SKM-1 treated with dmso at 0.1 percent for 144 hours (cell line): ENCODE results near the gene GIGYF2.
A peak's percentile ranks its signal among the peaks of the same experiment; 100 is the strongest.
"Not testable (repeated sequence)": the region's sequence is repeated elsewhere in the genome, so short reads cannot be mapped to it uniquely, and the experiment has no call there.

ENCODE experiments used
- DNase-seq: peaks from one replicate; lab custom pipeline; 2025; ENCODE audit not compliant: unreplicated experiment; lab: John Stamatoyannopoulos, UW

Gene GIGYF2

DNA sequence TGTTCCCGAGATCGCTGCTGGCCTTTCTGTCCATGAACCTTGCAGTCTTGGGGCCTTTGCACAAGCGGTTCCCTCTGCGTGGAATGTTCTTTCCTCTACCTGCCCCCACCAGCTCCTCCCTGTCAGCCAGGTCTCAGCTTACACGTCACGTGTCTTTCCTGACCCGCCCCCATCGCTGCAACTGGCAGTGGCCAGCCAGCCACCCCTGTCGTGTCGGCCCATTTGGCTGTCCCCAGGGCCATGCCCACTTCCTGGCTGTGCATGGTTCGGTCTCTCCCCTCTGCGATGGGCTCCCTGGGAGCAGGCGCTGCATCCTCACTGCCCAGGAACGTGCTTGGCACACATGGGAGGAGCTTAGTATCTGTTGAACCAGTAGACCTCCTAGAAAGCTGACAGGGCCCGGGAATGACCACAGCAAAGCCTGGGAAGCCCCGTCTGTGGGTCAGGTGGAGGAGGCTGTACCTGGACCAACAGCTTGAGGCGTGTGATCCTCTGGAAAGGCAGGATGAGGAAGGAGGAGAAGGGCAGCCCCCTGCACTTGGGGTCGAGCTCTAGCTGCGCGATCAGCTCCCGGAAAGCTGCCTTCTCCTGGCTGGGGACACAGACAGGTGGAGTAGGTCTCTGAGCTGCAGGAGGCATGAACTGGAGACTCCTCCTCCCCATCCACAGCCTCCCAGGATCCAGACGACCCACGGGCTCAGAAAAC lies 193.9 kb downstream of the GIGYF2 start:
- no peak for DNase-seq

DNA sequence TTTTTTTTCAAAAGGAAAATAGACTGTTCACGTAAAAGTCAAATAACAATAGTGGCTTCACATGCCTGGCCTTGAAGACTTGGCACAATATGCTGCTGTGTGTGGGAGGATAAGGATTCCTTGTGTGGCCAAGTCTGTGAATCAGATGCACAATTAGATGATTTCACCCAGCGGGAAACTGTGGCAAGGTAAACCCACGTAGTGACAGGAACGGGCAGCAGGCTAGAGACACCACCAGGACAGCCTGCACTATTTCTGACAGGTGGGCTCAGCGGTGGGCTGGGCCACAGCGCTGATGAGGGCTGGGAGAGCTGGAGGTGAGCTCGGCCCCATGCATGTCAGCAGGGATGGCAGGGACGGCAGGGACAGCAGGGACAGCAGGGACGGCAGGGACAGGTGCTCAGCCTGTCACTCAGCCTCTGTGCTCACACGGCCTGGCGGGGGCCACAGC lies 194.5 kb downstream of the GIGYF2 start:
- DNase-seq: no peak

DNA sequence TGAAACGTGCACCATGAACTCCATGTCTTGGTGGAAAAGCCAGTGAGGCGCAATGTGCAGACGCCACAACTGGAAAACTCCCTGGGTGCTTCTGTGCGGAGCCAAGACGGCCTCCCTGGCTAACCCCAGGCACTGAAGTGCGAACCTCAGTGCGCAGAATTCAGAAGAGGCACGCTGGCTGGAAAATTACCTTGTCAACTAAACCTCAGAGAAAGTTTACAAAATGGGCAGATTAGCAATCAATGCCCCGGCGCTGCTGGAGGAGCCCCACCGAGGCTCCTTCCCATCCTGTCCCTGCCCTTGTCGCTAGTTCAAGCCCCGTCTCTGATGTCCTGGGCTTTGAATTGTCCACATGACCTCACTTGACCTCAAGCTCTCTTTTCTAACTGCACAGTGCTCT lies 195.1 kb downstream of the GIGYF2 start:
- DNase-seq: no peak

DNA sequence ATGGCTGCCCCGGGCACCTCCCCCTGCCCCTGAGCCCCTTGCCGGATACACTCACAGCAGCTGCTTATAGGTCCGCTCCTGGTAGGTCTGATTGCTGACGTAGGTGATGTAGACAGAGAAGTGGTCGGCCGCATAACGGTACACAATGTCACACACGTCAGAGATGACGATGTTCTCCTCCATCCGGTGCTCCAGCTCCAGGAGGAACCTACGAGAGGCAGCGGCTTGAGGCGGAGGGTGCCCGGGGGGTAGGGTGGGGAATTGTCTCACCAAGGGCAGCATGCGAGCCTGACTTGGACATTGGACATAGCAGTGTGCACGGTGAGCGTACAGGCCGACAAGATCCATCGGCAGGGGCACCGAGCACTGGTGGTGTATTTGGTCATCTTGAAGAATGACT lies 195.7 kb downstream of the GIGYF2 start:
- DNase-seq: no peak

DNA sequence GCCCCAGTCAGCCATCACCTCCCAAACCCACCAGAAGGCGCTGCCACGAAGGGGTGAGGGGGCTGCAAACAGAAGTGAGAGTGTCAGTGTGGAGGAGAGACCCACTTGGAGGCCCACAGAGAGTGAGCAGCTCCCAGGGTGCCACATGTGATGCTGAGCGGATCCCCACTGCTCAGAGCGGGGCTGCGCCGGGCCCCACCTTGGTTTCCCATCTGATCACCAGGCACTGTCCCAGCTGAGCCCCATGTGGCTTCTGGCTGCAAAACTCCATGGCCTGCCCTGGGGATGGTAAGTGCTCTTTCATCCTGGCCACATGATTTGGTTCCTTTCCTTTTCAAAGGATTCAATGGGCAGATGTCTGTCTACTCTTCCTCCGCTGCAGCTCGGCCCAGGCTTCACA lies 196.7 kb downstream of the GIGYF2 start:
- no peak for DNase-seq

DNA sequence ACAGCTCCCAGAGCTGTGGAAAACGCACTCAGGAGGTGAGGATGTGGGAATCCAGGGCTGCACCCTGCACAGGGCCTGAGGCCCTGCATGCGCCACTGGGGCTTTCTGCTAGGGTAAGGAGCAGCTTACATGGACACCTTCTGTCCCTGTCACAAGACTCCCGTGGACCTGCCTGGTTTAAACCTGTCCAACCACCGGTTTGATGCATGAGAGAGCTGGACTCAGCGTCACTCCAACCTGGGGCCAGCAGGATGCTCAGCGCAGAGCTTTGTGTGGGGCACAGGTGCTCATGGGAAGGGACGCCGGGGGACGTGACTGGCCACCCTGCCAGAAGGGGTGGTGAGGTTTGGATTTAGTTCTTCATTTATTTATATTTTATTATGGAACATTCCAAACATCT lies 197.1 kb downstream of the GIGYF2 start:
- DNase-seq: no peak

DNA sequence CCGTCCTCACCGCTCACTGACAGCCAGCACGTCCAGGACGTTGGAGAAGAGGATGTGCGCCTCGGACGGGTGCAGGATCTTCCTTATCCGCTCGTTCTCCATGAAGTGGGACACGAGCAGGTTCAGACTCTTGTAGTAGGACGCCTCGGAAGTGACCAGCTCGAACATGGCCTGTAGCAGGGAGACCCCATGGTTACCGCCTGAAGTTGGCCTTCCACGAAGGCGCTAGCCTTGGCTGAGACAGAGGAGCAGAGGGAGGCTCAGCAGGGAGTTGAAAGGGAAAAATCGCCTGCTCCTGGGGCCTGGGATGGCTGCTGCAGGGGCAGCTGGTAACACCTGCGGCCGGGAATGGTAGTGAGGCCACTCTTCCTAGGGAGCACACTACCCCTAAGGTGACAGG lies 197.6 kb downstream of the GIGYF2 start:
- no peak for DNase-seq

DNA sequence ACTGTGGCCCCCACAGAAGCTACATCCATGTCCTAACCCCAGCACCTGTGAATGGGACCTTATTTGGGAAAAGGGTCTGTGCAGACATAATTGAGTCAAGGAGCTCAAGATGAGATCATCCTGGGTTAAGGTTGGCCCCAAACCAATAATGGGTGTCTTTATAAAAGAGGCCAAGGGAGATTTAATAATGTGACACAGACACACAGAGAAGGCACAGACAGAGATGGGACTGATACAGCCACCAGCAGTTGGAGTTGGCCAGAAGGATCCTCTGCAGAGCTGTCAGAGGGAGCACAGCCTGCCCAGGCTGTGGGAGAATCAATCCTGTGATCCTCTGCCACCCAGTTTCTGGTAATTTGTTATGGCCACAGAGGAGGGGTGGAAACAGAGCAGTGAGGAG lies 199.0 kb downstream of the GIGYF2 start:
- no peak for DNase-seq

DNA sequence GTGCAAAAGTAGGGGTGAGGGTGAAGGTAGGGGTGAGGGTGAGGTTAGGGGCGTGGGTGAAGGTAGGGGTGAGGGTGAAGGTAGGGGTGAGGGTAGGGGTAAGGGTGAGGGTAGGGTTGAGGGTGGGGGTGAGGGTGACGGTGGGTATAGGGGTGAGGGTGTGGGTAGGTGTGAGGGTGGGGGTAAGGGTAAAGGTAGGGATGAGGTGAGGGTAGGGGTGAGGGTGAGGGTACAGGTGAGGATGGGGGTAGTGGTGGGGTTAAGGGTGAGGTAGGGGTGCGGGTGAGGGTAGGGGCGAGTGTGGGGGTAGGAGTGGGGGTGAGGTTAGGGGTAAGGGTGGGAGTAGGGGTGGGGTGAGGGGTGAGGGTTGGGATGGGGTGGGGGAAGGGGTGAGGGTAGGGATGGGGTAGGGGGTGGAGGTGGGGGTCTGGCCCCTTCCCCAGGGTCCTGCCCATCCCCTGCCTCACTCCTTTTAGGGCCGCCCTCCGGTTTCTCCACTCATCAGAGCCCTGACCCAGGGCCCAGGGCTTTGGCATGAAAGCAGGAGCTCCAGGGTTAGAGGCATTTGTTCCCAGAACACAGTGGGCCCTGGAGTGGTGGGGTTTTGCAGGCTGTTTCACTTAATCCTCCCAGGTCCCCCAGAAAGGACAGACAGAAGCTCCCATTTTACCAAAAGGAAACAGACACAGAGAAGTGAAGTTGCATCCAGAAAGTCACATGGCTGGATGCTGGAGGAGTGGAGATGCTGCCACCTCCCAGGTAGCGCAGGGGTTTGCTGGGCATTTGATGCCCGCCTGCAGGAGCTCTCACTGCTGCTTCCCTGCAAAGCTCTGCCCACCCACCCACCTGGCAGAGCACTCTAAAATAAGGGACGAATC lies 199.8 kb downstream of the GIGYF2 start:
- no peak for DNase-seq

DNA sequence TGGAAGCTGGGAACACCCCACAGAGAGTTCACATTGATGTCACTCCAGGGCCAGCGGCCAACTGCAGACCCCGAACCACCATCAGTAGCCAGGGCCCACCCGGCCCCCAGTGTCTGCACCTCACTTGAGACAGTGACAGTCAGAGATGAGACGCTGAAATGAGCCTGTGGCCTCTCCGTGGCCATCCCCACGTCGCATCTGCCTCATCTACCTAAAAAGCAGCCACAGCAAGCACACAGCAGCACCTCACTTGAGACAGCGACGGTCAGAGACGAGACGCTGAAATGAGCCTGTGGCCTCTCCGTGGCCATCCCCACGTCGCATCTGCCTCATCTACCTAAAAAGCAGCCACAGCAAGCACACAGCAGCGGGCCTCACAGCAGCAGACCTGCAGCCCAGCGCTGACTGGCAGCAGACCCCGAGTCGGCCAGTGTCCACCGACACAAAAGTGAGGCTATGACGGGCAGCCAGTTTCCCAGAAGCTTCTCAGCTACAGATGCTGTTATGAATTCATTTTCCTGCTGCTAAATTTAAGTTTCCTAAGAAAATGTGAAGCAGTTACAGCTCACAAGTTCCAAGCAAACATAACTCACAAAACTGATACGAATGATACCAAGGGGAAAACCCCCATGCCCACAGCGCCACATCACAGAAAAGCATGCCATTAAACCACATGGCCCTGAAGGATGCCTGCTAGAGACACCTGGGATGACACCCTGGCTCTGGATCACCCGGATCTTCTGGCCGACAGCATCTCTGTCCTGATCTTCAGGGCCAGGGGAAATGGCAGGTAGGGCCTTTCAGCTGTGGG lies 200.7 kb downstream of the GIGYF2 start:
- DNase-seq: no peak

DNA sequence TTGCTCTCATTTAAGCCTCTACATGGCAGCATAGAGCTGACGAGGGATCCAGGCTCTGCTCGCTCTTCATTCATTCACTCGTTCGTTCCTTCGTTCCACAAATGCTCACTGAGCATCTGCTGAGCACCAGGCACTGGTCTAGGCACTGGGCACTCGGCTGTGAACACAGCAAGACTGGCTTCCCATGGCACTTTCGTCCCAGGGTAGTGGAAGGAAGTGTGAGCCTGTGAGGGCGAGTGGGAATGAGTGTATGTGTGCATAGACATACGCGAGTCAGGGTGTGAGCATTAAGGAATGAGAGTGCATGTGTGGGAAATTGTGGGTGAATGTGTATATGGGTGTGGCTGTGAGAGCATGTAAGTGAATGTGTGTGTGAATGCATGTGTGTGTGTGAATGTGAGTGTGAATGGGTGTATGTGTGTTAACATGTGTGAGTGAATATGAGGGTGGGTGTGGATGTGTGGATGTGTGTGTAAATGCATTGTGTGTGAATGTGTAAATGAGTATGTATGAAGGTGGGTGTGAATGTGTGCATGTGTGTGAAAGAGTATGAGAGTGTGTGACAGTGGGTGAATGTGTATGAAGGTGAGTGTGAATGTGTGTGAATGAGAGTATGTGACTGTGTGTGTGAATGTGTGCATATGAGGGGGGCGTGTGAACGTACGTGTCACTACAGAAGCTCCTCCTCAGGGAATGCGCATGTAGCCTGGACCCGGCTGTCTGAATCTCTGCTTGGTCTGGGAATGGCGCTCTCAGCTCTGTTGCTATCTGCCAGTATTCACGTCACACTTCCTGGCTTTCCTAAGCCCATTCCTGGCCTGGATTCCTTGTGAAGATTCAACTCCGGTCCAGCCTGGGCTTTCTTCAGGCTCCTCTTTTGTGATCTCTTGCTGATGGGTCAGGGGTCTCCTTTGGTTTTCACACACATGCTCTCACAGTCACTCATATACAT lies 201.7 kb downstream of the GIGYF2 start:
- no peak for DNase-seq

DNA sequence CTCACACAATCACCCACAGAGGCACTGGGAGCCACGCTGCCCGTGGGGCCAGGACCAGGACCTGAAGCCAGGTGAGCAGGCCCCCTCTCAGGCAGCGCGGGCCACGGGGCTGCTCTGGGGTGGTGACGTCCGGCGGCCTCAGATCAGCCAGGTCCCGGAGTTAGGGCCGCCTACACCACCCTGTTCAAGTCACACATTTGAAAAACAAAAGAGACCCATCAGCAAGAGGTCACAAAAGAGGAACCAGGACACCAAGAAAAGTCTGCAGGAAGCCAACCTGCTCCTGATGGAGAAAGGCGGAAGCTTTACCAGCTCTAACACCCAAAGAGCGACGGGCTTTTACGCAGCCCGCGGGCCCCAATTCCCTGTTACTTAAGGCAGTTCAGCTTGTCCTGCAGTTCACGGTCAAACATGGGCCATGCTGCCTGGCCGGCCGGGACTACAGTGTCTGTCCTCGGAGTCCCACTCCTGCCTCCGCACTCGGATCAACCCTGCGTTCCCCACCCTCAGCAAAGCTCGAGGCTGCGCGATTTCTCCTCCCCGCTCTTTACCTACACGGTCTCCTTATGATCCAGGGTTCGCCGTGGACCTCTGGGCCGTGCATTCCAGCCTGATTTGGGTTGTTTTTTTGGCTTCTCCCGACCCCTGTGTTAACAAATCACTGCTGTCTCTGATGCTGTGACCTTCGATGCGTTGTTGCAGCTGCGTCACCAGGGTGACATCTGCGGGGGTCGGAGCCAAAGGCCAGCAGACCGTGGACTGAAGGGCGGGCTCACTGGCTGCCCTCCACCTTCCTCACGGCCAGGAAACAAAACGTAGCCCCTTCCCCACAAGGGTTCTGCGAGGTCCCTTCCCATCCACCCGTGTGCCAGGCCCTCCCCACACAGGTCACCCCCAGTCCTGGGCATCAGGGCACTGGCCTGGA lies 203.9 kb downstream of the GIGYF2 start:
- no peak for DNase-seq

DNA sequence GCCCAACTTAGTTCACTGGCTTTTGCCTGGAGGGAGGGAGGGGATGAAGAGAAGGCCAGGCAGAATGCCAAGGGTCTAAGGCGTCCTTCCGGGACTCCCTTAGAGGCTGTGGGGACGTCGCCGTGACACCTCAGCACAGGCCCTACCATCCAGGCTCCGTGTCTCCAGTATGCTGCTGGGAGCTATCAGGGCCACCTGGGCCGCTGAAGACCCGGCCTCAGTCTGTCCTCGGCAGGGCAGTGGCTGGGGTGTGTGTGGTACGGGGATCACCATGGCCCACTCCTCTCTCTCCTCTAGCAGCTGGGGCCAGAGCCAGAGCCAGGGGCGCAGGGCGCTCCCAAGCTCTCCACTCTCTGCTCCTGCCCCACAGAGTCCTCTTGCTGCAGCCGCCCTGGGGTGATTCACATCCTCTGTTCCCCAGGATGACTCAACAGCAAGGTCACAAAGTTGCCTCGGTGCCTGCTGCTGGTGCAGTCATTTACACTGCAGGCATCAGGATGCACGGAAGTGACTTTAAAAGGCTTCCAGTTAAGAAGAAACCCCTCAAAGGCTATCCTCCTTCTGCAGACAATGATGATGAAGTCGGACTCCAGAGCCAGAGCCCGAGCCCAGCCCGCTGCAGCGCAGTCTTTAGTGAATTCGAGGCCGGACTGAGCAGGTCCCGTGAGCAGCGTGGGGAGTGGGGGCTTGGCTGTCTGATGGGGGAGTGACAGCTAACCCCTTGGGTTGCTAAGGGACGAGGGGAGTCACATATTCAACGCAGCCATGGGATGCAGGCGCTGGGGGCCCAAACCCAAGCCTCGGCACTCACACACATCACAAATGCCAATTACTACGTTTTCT lies 204.8 kb downstream of the GIGYF2 start:
- peak; percentile 61 for DNase-seq

DNA sequence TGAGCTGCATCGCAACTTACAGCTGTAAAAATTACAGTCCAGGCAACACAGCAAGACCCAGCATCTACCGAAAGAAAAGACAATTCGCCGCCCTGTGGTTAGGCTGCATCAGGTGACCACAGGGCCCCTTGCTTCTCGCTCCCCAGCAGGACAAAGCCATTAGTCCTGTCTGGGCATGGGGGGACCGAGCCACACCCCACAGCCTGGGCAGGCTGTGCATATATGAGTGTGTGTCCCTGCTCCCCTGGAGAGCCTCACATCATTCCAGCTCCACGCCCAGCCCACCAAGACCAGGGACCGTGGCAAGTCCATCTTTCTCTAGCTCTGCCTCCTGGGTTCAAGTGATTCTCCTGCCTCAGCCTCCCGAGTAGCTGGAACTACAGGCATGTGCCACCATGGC lies 206.9 kb downstream of the GIGYF2 start:
- DNase-seq: no peak

DNA sequence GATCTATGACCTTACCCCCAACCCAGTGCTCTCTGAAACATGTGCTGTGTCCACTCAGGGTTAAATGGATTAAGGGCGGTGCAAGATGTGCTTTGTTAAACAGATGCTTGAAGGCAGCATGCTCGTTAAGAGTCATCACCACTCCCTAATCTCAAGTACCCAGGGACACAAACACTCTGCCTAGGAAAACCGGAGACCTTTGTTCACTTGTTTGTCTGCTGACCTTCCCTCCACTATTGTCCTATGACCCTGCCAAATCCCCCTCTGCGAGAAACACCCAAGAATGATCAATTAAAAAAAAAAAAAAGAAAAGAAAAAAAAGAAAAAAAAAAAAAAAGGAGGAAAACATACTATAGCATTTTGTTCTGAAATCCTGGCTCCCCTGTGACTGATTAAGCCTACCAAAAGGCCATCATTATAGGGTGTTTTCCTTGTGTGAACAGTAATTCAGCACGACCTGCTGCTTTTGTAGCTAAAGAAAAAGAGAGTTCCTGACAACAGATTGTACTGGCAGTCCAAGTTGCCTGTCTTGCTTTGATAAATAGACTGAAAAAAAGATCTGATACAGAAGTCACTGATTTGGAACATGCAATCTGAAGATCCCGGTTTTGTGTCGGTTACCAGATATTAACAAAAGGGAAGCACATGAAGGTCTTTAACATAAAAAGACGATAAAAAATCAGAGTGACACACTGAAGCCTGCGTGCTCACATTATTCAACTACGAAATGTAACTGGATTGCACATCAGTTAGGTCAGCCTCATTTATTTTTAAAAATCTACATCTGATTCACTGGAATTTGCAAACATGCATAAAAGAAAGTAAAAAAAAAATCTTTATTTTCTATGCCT lies 210.0 kb downstream of the GIGYF2 start:
- DNase-seq: not testable (repeated sequence)

DNA sequence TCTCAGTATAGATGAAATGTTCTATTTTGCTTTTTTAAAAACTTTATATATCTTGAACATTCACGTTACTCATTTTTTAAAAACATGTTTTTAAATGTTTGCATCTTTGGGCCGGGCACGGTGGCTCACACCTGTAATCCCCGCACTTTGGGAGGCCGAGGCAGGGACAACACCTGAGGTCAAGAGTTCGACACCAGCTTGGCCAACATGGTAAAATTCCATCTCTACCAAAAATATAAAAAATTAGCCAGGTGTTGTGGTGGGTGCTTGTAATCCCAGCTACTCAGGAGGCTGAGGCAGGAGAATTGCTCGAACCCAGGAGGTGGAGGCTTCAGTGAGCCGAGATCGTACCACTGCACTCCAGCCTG lies 210.6 kb downstream of the GIGYF2 start:
- not testable (repeated sequence) for DNase-seq

DNA sequence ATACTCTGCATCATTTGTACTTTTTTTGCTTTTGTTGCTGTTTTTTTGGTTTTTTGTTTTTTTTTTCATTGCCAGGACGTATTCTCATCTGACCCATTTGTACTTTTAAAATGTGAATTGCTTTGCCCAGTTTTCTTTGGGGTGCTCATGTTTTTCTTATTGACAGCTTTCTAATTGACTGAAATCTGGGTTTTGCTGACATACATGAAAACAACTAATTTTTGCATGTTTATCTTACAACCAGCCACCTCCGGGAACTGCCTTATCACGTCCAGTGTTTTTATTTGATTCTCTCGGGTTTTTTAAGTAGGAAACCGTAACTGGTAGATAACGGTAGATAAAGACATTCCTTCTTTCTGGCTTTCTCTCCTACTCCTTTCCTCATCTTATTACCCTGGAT lies 211.6 kb downstream of the GIGYF2 start:
- no peak for DNase-seq
